ENCODE results near the gene SLC25A47.
"Not testable (repeated sequence)": the region's sequence is repeated elsewhere in the genome, so short reads cannot be mapped to it uniquely, and the experiment has no call there.

SLC25A47 gene

DNA sequence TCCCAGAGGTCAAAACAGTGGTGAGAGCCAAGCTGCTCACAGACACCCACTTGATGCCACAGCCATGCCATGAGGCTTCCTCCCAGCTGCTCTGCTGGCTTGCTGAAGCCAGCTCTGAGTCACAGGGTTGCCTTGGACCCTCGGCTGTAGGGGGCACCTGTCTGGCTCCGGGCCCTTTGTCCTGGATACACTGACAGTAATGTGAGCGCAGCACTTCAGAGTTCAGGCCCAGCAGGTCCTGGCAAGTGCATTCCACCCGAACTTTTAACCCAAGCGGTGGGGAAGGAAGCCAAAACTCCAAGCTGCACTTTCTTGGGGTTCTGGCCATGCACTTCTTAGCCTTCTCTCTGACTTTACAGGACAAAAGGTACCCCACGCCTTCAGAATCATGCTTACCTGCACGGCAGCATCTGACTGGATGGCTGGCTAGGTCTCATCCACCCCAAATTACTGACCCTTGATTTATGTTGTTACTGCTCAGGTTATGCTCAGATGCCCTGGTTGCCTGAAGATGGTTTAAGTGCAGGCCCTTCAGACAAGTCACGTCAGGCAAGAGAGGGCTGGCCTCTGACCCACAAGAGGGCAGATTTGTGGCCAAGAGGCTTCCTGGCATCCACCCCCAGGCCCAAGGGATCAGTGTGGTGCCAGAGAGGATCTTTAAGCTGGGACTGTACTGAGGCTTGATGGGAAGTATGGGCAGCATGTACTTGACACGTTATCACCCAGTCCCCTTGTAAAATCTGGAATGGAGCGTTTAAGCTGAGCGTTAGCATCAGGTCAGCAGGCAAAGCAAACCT is 41.7 kb upstream of the SLC25A47 start:
- no peak overlapping the region for H3K4me3 ChIP-seq (ENCODE audit: low read depth, low read length)
- TF ChIP-seq, protein P1, sequence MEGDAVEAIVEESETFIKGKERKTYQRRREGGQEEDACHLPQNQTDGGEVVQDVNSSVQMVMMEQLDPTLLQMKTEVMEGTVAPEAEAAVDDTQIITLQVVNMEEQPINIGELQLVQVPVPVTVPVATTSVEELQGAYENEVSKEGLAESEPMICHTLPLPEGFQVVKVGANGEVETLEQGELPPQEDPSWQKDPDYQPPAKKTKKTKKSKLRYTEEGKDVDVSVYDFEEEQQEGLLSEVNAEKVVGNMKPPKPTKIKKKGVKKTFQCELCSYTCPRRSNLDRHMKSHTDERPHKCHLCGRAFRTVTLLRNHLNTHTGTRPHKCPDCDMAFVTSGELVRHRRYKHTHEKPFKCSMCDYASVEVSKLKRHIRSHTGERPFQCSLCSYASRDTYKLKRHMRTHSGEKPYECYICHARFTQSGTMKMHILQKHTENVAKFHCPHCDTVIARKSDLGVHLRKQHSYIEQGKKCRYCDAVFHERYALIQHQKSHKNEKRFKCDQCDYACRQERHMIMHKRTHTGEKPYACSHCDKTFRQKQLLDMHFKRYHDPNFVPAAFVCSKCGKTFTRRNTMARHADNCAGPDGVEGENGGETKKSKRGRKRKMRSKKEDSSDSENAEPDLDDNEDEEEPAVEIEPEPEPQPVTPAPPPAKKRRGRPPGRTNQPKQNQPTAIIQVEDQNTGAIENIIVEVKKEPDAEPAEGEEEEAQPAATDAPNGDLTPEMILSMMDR (IDR thresholded peaks at IDR 0.05; ENCODE audit: low read depth, low read length, missing control alignments), result no peak
- DNase-seq (ENCODE audit: low read depth), result no peak

DNA sequence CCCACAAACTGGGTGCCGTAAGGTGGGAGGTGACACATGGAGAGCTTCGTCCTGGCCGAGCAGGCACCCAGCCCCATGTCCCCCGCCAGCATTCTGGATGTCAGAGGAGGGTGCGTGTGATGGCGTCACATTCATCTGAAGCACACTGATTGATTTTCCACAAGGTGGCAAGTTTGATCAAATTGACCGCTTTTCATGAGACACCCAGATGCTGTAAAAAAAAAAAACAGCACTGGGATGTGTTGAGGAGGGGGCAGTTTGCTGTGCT is 41.1 kb upstream of the SLC25A47 start:
- DNase-seq (ENCODE audit: low read depth), result no peak
- H3K4me3 ChIP-seq (ENCODE audit: low read depth, low read length), result no peak overlapping the region
- TF ChIP-seq, protein P1 (IDR thresholded peaks at IDR 0.05; ENCODE audit: low read depth, low read length, missing control alignments), result no peak

DNA sequence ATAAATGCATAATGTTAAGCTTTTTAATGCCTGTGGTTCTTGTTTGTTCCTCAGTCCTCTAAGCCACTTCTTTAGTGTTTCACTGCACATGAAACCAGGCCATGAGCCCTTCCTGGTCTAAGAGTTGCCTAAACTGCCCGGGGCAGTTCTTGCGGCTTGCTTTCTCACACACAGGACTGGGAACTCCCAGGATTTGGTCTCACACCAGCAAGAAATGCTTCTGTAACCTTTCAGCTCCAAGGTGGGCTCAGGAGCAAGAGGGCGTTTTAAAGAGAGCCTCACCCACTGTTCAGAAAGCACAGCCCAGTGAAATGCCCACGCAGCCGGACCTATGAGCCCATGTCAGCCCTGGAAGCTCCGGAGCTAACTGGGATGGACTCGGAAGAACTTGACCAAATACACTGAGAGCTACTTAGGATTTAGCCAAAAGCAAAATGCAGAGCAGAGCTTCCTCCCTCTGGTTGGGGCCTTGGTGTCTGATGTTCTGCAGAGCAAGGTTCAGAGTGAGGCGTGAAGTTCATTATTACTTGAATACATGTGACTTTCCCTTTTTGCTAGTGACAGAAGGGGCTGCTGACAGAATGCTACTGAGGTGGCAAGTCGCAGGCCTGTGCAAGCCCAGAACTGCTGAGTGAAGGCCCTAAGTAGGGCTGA is 40.2 kb upstream of the SLC25A47 start:
- no peak for DNase-seq (ENCODE audit: low read depth)
- H3K4me3 ChIP-seq (ENCODE audit: low read depth, low read length), result no peak overlapping the region
- TF ChIP-seq, protein P1 (IDR thresholded peaks at IDR 0.05; ENCODE audit: low read depth, low read length, missing control alignments), result no peak

DNA sequence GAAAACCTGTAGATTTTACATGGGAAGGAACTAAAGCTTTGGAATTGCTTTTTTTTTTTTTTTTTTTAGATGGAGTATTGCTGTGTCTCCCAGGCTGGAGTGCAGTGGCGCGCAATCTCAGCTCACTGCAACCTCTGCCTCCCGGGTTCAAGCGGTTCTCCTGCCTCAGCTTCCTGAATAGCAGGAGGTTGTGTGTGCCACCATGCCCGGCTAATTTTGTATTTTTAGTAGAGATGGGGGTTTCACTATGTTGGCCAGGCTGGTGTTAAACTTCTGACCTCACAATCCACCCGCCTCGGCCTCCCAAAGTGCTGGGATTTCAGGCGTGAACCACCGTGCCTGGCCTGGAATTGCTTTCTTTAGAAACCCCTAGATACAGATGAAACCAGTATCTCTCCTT is 39.7 kb upstream of the SLC25A47 start:
- H3K4me3 ChIP-seq (ENCODE audit: low read depth, low read length); DNase-seq (ENCODE audit: low read depth): not testable (repeated sequence)

DNA sequence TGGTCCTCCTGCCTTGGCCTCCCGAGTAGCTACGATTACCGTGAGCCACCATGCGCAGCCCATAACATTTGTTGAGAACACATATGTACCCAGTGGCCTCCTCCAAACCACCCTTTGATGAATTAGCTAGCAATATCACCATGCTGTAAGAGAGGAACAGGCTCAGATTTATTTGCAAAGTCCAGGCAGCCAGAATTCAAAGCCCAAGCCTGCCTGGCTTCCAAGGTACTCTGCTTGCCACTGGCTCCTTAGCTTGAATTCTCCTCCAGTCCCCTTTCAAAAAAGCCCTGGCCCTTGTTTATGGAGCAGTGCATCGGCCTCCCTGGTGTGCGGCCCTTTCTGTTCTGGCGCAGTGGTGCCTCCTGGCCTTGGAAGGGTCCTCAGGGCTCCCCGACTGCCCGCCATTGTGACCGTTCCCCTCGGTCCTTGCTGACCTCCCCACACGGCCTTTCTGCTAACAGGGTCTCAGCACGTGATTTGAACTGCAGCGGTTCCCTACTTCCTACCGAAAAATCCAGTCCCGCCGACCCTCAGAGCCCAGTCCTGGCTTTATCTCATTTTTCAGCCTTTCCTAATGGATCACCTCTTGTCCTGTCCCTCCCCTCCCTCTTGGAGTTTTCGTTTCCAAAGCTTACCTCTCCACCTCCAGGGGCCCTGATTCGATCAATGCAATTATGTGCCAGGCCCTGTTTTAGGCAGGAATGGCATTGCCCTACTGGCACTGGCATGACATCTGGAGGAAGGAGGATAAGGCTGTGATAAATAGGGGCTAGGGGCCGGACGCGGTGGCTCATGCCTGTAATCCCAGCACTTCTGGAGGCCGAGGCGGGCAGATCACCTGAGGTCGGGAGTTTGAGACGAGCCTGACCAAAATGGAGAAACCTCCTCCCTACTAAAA is 38.9 kb upstream of the SLC25A47 start:
- DNase-seq (ENCODE audit: low read depth), result no peak
- TF ChIP-seq, protein P1 (IDR thresholded peaks at IDR 0.05; ENCODE audit: low read depth, low read length, missing control alignments), result no peak
- H3K4me3 ChIP-seq (ENCODE audit: low read depth, low read length), result no peak overlapping the region; the same call in 1 of the 2 replicates

DNA sequence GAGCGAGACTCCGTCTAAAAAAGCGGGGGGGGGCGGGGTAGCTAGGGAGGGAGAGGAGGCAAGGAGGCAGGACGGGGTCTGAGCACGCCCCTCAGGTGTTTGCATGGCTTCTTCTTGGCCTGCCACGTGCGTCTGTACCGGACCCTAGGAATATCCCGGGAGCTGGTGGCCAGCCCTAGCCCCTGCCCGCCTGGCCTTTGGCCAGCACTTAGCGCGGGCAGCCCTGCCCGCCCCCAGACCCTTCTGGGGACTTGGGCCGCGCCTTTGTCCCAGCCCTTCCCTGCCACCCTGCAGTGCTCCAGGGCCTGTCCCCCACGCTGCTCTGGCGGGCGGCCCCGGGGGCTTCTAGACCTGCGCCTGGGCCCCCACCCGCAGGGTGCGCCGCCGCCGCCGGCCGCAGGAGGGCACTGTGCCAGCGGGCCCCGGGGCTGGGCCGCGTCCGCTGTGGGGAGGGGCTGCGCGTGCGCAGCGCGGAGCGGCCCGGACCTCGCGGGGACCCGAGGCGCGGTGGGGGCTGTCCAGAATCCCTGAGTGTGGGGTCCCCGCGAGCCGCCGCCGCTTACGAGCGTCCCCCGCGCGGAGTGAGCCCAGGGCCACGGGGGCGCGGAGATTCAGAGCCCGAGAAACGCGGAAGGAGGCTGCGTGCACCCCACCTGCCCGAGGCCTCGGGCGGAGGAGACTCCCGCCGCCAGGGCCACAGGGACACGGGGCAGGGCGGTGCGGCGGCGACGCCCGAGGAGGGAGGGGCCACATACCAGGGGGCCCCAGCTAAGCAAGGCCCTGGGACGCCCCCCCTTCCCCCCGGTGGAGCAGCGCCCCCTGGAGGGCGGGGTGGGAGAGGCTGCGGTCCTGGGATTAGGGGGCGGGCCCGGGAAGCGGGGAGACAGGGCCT is 37.9 kb upstream of the SLC25A47 start:
- no peak for DNase-seq (ENCODE audit: low read depth)
- H3K4me3 ChIP-seq (ENCODE audit: low read depth, low read length), result peak overlapping the region; percentile 62
- TF ChIP-seq, protein P1 (IDR thresholded peaks at IDR 0.05; ENCODE audit: low read depth, low read length, missing control alignments), result peak; percentile 82
